ENCODE data around the gene CCL27. TPM values are rescaled to one million over a fixed set of nuclear protein-coding genes. Genes with fewer than 3 reads are reported as not detected.

The CCL27 gene
- total RNA-seq, 1 donor from 2014 or later, result not detected

Other genes with a start within 250 kb of the CCL27 start
- 27.2 TPM for gene FAM219A, start 204.1 kb downstream of the CCL27 start, total RNA-seq
- gene DNAI1, start 203.9 kb downstream of the CCL27 start, total RNA-seq, result not detected
- 0.51 TPM for gene ENHO, start 139.7 kb downstream of the CCL27 start, total RNA-seq
- gene CNTFR, start 72.9 kb downstream of the CCL27 start, total RNA-seq, result 8.7 TPM
- 38.3 TPM for gene RPP25L, start 50.6 kb downstream of the CCL27 start, total RNA-seq
- gene DCTN3, start 42.2 kb downstream of the CCL27 start, total RNA-seq, result 133 TPM
- not detected for gene ARID3C, start 33.6 kb downstream of the CCL27 start, total RNA-seq
- 25.6 TPM for gene SIGMAR1, start 24.9 kb downstream of the CCL27 start, total RNA-seq
- 54.1 TPM for gene GALT, start 16.0 kb downstream of the CCL27 start, total RNA-seq
- gene IL11RA, start 10.5 kb downstream of the CCL27 start, total RNA-seq, result 43.6 TPM
- 1.1 TPM for gene CCL19, start 28.6 kb upstream of the CCL27 start, total RNA-seq
- gene CCL21, start 47.5 kb upstream of the CCL27 start, total RNA-seq, result 12.4 TPM